ENCODE measurements around the gene PTPRU. TPM values are rescaled to one million over a fixed set of nuclear protein-coding genes. Genes with fewer than 3 reads are reported as not detected.

PTPRU gene
- total RNA-seq, 1 experiment from 2014 or later: 40.7 TPM

GRCh38 chr1:29362116-29362515, 125.8 kb downstream of the PTPRU start:
- Histone ChIP-seq H3K9ac (ENCODE audit: low read length) (no peak overlapping the region), H3K4me3 (replicated peaks in 1 of 2; ENCODE audit: low read depth in 1 of 2, low read length in 2 of 2) (no peak overlapping the region), H3K9me2 (ENCODE audit: insufficient read depth) (no peaks in the 10 kb centered on the region), H3K4me2 (ENCODE audit: low read length) (no peak overlapping the region), H3K27me3 (ENCODE audit: insufficient read depth, low read length) (no peaks in the 10 kb centered on the region), H2AFZ (ENCODE audit: low read depth, low read length, poor library complexity, severe bottlenecking) (no peak overlapping the region), H3K4me1 (ENCODE audit: control insufficient read depth in 1 of 2, insufficient read depth in 2 of 2, low read length in 2 of 2) (no peaks in the 10 kb centered on the region), H3K9me3 (ENCODE audit: control insufficient read depth in 1 of 2, insufficient read depth in 1 of 2, low read depth in 1 of 2, low read length in 2 of 2) (no peaks in the 10 kb centered on the region), H4K20me1 (ENCODE audit: insufficient read depth) (no peaks in the 10 kb centered on the region), H3K79me2 (ENCODE audit: insufficient read depth, low read length) (no peaks in the 10 kb centered on the region), H3K36me3 (ENCODE audit: control insufficient read depth in 1 of 2, insufficient read depth in 2 of 2, low read length in 2 of 2) (no peaks in the 10 kb centered on the region), H3K27ac (ENCODE audit: low read depth, low read length) (no peak overlapping the region)
- DNase-seq (ENCODE audit: low read depth, low spot score) (no peak), ATAC-seq (no peak)
- no TSS peak for BruUV-seq (replicated peaks)
- ChIA-PET RAD21 (ENCODE audit: low non-redundant PET in 1 of 2, low total read pairs in 2 of 2, uncharacterized antibody in 2 of 2, unreplicated experiment in 2 of 2) (no interaction called here), CTCF (no interaction called here), POLR2A (no interaction called here)
- intact Hi-C loops (cut with micrococcal nuclease): no loop called here
- TF ChIP-seq SRF (IDR thresholded peaks at IDR 0.05; ENCODE audit: low read depth) (no peak), JUND (IDR thresholded peaks at IDR 0.05) (no peak), REST (IDR thresholded peaks at IDR 0.05; ENCODE audit: low read depth) (no peak), CBX3 (IDR thresholded peaks at IDR 0.05; ENCODE audit: low read depth) (no peak), EZH2phosphoT487 (IDR thresholded peaks at IDR 0.05; ENCODE audit: borderline replicate concordance) (no peak), FOSL1 (IDR thresholded peaks at IDR 0.05; ENCODE audit: low read depth) (no peak), YY1 (IDR thresholded peaks at IDR 0.05; ENCODE audit: extremely low read depth, insufficient replicate concordance, low read depth, low read length) (no peak), EZH2 (IDR thresholded peaks at IDR 0.05) (no peak), CEBPB (IDR thresholded peaks at IDR 0.05; ENCODE audit: low read depth) (no peak), POLR2A (IDR thresholded peaks at IDR 0.05; ENCODE audit: borderline replicate concordance, extremely low read depth, insufficient read depth, insufficient read length) (no peak), RAD21 (IDR thresholded peaks at IDR 0.05; ENCODE audit: low read depth) (no peak)
- TF ChIP-seq, protein P1, sequence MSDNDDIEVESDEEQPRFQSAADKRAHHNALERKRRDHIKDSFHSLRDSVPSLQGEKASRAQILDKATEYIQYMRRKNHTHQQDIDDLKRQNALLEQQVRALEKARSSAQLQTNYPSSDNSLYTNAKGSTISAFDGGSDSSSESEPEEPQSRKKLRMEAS (IDR thresholded peaks at IDR 0.05): no peak
- TF ChIP-seq, protein P2, sequence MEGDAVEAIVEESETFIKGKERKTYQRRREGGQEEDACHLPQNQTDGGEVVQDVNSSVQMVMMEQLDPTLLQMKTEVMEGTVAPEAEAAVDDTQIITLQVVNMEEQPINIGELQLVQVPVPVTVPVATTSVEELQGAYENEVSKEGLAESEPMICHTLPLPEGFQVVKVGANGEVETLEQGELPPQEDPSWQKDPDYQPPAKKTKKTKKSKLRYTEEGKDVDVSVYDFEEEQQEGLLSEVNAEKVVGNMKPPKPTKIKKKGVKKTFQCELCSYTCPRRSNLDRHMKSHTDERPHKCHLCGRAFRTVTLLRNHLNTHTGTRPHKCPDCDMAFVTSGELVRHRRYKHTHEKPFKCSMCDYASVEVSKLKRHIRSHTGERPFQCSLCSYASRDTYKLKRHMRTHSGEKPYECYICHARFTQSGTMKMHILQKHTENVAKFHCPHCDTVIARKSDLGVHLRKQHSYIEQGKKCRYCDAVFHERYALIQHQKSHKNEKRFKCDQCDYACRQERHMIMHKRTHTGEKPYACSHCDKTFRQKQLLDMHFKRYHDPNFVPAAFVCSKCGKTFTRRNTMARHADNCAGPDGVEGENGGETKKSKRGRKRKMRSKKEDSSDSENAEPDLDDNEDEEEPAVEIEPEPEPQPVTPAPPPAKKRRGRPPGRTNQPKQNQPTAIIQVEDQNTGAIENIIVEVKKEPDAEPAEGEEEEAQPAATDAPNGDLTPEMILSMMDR (IDR thresholded peaks at IDR 0.05 in 2 of 3, conservative IDR thresholded peaks at IDR 0.05 in 1 of 3; ENCODE audit: borderline replicate concordance in 1 of 3, insufficient read depth in 1 of 3, low read depth in 2 of 3, low read length in 2 of 3): no peak
